GM06990 (cell line): Measurements from ENCODE around the gene GALNT6.

Experiments
- DNase-seq: peaks from one replicate; pipeline ENCODE4 v3.0.0-alpha.2; 2011; ENCODE audit not compliant: insufficient read length; ENCODE audit errors: extremely low read depth
- H3K27me3 ChIP-seq: replicated peaks from 2 replicates; pipeline ENCODE4 v1.6.0; 2011; ENCODE audit warnings: low read length; ENCODE audit not compliant: control insufficient read depth, insufficient read depth
- H3K36me3 ChIP-seq: 2 replicates; pipeline ENCODE4 v1.5.1; 2011; ENCODE audit warnings: low read length; ENCODE audit not compliant: control insufficient read depth, insufficient read depth
- H3K4me3 ChIP-seq: replicated peaks from 2 replicates; pipeline ENCODE4 v1.5.1; 2011; ENCODE audit warnings: low read depth, mild to moderate bottlenecking, control low read depth, low read length
- TF ChIP-seq, protein P1 (sequence below): IDR thresholded peaks from 2 replicates; pipeline ENCODE4 v1.5.1; 2011; ENCODE audit warnings: low read length, control low read depth, mild to moderate bottlenecking, inconsistent platforms; ENCODE audit not compliant: insufficient read depth, poor library complexity, severe bottlenecking

Gene GALNT6

DNA sequence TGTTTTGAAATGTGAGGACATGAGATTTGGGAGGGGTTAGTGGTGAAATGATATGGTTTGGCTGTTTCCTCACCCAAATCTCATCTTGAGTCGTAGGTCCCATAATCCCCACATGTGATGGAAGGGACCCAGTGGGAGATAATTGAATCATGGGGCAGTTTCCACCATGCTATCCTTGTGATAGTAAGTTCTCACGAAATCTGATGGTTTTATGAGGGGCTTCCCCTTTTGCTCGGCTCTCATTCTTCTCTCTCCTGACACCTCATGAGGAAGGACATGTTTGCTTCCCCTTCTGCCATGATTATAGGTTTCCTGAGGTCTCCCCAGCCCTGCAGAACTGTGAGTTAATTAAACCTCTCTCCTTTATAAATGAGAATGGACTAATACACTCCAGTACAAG lies 18.0 kb downstream of the GALNT6 start:
- TF ChIP-seq, protein P1, sequence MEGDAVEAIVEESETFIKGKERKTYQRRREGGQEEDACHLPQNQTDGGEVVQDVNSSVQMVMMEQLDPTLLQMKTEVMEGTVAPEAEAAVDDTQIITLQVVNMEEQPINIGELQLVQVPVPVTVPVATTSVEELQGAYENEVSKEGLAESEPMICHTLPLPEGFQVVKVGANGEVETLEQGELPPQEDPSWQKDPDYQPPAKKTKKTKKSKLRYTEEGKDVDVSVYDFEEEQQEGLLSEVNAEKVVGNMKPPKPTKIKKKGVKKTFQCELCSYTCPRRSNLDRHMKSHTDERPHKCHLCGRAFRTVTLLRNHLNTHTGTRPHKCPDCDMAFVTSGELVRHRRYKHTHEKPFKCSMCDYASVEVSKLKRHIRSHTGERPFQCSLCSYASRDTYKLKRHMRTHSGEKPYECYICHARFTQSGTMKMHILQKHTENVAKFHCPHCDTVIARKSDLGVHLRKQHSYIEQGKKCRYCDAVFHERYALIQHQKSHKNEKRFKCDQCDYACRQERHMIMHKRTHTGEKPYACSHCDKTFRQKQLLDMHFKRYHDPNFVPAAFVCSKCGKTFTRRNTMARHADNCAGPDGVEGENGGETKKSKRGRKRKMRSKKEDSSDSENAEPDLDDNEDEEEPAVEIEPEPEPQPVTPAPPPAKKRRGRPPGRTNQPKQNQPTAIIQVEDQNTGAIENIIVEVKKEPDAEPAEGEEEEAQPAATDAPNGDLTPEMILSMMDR: no peak
- Histone ChIP-seq H3K4me3 (no peak overlapping the region), H3K27me3 (no peaks in the 10 kb centered on the region), H3K36me3 (peaks cover 16% of the 10 kb centered on the region)
- DNase-seq: no peak

DNA sequence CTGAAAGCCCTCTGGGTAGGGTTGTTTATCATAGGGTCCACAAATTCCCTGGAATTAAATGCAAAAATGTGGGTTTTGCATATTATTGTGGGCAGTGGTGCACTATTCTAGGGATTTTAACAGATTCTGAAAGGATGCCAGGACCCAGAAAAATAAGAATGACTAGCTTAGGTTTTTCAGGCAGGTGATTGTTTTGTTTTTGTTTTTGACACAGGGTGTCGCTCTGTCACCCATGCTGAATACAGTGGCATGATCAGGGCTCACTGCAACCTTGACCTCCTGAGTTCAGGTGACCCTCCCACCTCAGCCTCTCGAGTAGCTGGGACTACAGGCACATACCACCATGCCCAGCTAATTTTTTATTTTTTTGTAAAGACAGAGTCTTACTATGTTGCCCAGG lies 19.2 kb downstream of the GALNT6 start:
- DNase-seq: no peak
- Histone ChIP-seq H3K36me3 (peaks cover 12% of the 10 kb centered on the region), H3K27me3 (no peaks in the 10 kb centered on the region), H3K4me3 (no peak overlapping the region)
- TF ChIP-seq, protein P1: no peak

DNA sequence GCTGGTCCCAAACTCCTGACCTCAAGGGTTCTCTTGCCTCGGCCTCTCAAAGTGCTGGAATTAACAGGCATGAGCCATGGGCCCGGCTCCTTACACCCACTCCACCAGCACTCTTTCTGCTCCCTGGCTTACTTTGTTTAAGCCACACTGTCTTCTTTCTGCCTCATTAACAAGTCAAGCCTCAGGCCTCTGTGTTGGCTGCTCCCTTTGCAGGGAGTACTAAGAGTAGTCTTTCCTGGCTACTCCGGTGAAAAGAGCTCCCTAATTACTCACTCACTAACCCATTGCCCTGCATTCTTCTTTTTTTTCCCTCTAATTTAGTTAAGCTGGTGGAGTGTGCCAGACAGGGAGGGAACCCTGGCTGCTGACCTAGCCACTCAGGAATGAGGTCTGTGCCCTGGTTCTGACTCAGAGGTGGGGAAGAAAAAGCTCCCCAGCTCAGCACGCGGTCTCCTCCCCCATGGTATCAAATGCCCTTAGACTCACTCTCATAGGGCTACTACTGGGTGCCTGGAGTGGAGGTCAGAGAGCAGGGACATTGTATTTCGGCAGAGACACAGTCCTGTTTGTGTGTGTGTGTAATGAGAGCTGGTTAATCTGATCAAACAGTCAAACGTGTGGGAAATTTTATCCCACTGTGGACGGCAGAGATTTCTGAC lies 19.8 kb downstream of the GALNT6 start:
- H3K4me3 ChIP-seq: no peak overlapping the region
- H3K36me3 ChIP-seq: peaks cover 6% of the 10 kb centered on the region
- TF ChIP-seq, protein P1: no peak
- no peaks in the 10 kb centered on the region for H3K27me3 ChIP-seq
- no peak for DNase-seq

DNA sequence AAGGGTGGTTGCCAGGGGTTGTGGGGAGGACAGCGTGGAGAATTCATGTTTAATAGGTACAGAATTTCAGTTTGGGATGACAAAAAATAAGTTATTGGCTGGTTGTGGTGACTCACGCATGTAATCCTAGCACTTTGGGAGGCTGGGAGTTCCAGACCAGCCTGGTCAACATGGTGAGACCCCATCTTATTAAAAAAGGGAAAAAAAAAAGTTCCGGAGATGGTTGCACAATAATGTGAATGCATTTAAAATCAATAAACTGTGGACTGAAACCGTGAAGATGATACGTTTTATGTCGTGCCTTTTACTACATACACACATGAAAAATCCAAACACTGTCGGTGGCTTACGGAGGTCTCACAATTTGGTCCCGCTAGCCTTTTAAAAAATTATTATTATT lies 20.5 kb downstream of the GALNT6 start:
- no peak overlapping the region for H3K4me3 ChIP-seq
- TF ChIP-seq, protein P1: no peak
- no peak for DNase-seq
- H3K27me3 ChIP-seq: no peaks in the 10 kb centered on the region
- peaks cover 4% of the 10 kb centered on the region for H3K36me3 ChIP-seq

DNA sequence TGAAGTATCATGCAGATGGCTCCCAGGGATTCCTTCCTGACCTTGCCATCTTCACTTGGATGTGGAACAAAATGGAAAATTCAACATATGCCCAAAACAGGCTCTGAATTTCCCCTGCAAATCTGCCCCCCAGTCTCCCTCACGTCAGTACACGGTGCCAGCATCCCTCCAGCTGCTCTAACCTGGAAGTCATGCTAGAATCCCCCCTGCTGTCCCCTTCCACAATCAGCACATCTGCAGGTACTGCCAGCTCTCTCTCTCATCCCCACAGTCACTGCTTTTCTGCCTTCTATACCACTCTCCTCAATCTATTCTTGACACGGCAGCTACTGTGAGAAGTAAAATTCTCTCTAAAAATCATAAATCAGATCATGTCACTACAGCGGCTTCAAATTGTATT lies 21.6 kb downstream of the GALNT6 start:
- no peak overlapping the region for H3K4me3 ChIP-seq
- H3K36me3 ChIP-seq: peaks cover 4% of the 10 kb centered on the region
- no peaks in the 10 kb centered on the region for H3K27me3 ChIP-seq
- TF ChIP-seq, protein P1: no peak
- DNase-seq: no peak
